ENCODE data around the gene BBS1. TPM values are rescaled to one million over a fixed set of nuclear protein-coding genes. Genes with fewer than 3 reads are reported as not detected.

The BBS1 gene
- total and polyA plus RNA-seq, 7 experiments from 2014 or later: 9.6 to 38.2 (median 22.7) TPM

DNA sequence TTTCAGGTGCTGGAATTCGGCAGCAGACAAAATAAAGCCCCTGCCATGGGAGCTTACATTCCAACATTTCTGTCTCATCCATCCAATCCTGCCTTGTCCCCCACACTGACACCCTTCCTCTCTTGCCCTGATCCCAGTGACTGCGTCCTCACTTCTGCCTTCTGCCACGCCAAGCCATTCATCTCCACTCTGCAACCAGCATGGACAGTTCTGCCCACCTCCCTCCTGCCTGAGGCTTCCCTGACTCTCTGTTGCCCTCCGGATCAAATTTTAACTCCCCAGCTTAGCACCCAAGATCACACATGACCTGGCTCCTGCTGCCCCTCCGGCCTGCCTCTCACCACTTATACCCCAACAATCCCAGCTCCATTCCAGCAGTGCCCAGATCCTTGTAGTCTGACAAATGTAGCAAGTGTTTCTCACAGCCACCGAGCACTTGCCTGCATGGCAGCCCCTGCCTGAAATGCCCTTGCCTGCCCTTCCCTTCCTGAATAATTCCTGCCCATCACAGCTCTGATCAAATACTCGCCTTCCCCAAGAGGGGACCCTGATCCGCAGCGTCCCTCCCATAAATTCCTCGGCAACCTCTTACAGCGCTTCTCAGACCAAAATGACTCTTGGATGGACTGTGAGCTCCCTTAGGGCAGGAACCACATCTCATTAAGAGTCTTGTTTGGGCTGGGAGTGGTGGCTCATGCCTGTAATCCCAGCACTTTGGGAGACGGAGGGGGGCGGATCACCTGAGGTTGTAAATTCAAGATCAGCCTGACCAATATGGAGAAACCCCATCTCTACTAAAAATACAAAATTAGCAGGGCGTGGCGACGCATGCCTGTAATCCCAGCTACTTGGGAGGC, 38.6 kb downstream of the BBS1 start:
- DNase-seq (no peak), ATAC-seq (no peak)
- Histone ChIP-seq H3K27ac (ENCODE audit: low read depth, low read length) (no peak overlapping the region), H3K36me3 (ENCODE audit: control insufficient read depth in 2 of 3, insufficient read depth in 3 of 3, low read length in 3 of 3) (peaks cover 0 to 6% (median 0%) of the 10 kb centered on the region in 3 experiments), H3K27me3 (ENCODE audit: control insufficient read depth in 2 of 2, insufficient read depth in 2 of 2, low read length in 2 of 2) (no peaks in the 10 kb centered on the region), H3K9me3 (ENCODE audit: control insufficient read depth in 2 of 3, low read length in 3 of 3) (no peaks in the 10 kb centered on the region), H3K4me3 (ENCODE audit: low read length) (no peak overlapping the region), H3K4me1 (ENCODE audit: control insufficient read depth in 2 of 2, insufficient read depth in 2 of 2, low read length in 2 of 2) (peaks cover 12 to 13% of the 10 kb centered on the region in 2 donors)
- Mint-ChIP-seq H3K4me3 (peak overlapping the region in 5 of 10 donors; percentile 26 to 76 (median 44)), H3K4me1 (peaks cover 8 to 21% (median 12%) of the 10 kb centered on the region in 7 donors), H3K27me3 (peaks cover 0 to 16% (median 0%) of the 10 kb centered on the region in 5 donors), H3K36me3 (no peaks in the 10 kb centered on the region), H3K9me3 (peaks cover 0 to 1% (median 0%) of the 10 kb centered on the region in 11 donors), H3K27ac (peak overlapping the region in 2 of 9 donors; percentile 21 to 25)
- POLR2A ChIA-PET: interaction anchor here (0.6 to 1.0 kb wide), 2 partner anchors 19 to 192 kb away, joined by 3 read pairs; partner anchors contain the start of gene CTSF
- CTCF ChIA-PET: no interaction called here
- intact Hi-C loops (cut with micrococcal nuclease): loop anchor here in 1 of 2 donors (5.0 kb wide), 1 partner anchor 193 kb away; a partner anchor contains a TSS

DNA sequence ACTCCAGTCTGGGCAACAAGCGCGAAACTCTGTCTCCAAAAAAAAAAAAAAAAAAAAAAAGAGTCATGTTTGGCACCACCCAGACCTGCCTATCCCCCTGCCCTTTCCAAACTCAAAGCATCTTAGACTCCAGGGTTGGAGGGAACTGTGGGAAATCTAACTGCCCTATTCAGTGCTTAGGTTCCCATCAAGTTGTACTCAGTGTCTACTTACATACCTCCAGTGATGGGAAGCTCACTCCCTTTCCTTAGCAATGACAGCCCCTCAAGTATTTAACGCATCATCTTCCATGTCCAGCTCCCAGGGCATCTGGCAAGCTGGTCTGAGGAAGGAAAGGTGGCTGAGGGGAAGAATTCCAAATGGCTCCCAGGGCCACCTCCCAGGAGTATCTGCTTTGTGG, 39.3 kb downstream of the BBS1 start:
- POLR2A ChIA-PET: no interaction called here
- Mint-ChIP-seq H3K27me3 (peaks cover 0 to 16% (median 0%) of the 10 kb centered on the region in 5 donors), H3K27ac (no peak overlapping the region), H3K4me3 (no peak overlapping the region), H3K9me3 (no peaks in the 10 kb centered on the region), H3K36me3 (no peaks in the 10 kb centered on the region), H3K4me1 (peaks cover 3 to 14% (median 6%) of the 10 kb centered on the region in 7 donors)
- Histone ChIP-seq H3K27ac (ENCODE audit: low read depth, low read length) (no peak overlapping the region), H3K4me1 (ENCODE audit: control insufficient read depth in 2 of 2, insufficient read depth in 2 of 2, low read length in 2 of 2) (peaks cover 6 to 8% of the 10 kb centered on the region in 2 donors), H3K4me3 (ENCODE audit: low read length) (no peak overlapping the region), H3K27me3 (ENCODE audit: control insufficient read depth in 2 of 2, insufficient read depth in 2 of 2, low read length in 2 of 2) (no peaks in the 10 kb centered on the region), H3K9me3 (ENCODE audit: control insufficient read depth in 2 of 3, low read length in 3 of 3) (no peaks in the 10 kb centered on the region), H3K36me3 (ENCODE audit: control insufficient read depth in 2 of 3, insufficient read depth in 3 of 3, low read length in 3 of 3) (peaks cover 0 to 6% (median 0%) of the 10 kb centered on the region in 3 experiments)
- CTCF ChIA-PET: no interaction called here
- no peak for DNase-seq
- intact Hi-C loops (cut with micrococcal nuclease): loop anchor here in 1 of 2 donors (5.0 kb wide), 1 partner anchor 193 kb away; a partner anchor contains a TSS
- no peak for ATAC-seq

GRCh38 chr11:66550887-66551286, 40.5 kb downstream of the BBS1 start:
- peaks cover 0 to 4% of the 10 kb centered on the region in 2 donors for H3K4me1 ChIP-seq (ENCODE audit: control insufficient read depth in 2 of 2, insufficient read depth in 2 of 2, low read length in 2 of 2)
- no peaks in the 10 kb centered on the region for H3K27me3 ChIP-seq (ENCODE audit: control insufficient read depth in 2 of 2, insufficient read depth in 2 of 2, low read length in 2 of 2)
- CTCF ChIA-PET: no interaction called here
- DNase-seq (no peak), ATAC-seq (no peak)
- H3K9me3 ChIP-seq (ENCODE audit: control insufficient read depth in 2 of 3, low read length in 3 of 3): no peaks in the 10 kb centered on the region
- H3K4me3 ChIP-seq (ENCODE audit: low read length): no peak overlapping the region
- POLR2A ChIA-PET: no interaction called here
- Mint-ChIP-seq H3K36me3 (no peaks in the 10 kb centered on the region), H3K4me1 (peaks cover 0 to 5% (median 0%) of the 10 kb centered on the region in 7 donors), H3K4me3 (no peak overlapping the region), H3K27ac (no peak overlapping the region), H3K9me3 (no peaks in the 10 kb centered on the region), H3K27me3 (peaks cover 0 to 16% (median 0%) of the 10 kb centered on the region in 5 donors)
- H3K27ac ChIP-seq (ENCODE audit: low read depth, low read length): no peak overlapping the region
- intact Hi-C loops (cut with micrococcal nuclease): no loop called here
- peaks cover 0 to 3% (median 0%) of the 10 kb centered on the region in 3 experiments for H3K36me3 ChIP-seq (ENCODE audit: control insufficient read depth in 2 of 3, insufficient read depth in 3 of 3, low read length in 3 of 3)

DNA sequence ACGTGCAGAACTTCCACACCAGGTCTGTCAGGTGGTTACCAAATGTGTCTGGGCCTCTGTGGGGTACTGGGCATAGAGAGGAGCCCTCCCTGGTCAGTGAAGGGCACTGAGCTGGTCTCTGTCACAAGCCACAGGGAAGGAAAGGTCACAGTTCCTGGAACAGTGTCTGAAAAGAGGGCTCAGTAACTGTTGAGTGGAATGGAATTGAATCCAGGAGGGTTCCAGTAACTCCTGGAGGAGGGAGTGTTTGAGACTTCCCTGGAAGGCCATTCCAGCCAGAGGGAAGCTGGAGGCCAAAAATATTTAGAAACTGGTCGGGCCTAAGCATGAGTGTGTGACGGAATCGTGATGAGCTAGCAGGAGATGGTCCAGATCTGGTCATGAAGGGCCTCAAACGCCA, 44.2 kb downstream of the BBS1 start:
- no peak for DNase-seq
- Histone ChIP-seq H3K4me1 (ENCODE audit: control insufficient read depth in 2 of 2, insufficient read depth in 2 of 2, low read length in 2 of 2) (peaks cover 0 to 6% of the 10 kb centered on the region in 2 donors), H3K4me3 (ENCODE audit: low read length) (no peak overlapping the region), H3K27me3 (ENCODE audit: control insufficient read depth in 2 of 2, insufficient read depth in 2 of 2, low read length in 2 of 2) (no peaks in the 10 kb centered on the region), H3K36me3 (ENCODE audit: control insufficient read depth in 2 of 3, insufficient read depth in 3 of 3, low read length in 3 of 3) (no peaks in the 10 kb centered on the region), H3K9me3 (ENCODE audit: control insufficient read depth in 2 of 3, low read length in 3 of 3) (no peaks in the 10 kb centered on the region), H3K27ac (ENCODE audit: low read depth, low read length) (no peak overlapping the region)
- ChIA-PET POLR2A (interaction anchor here (0.8 kb wide), 1 partner anchor 9 kb away, joined by 3 read pairs; the partner anchor contains the start of gene ZDHHC24), CTCF (no interaction called here)
- Mint-ChIP-seq H3K27me3 (peaks cover 0 to 17% (median 5%) of the 10 kb centered on the region in 5 donors), H3K36me3 (no peaks in the 10 kb centered on the region), H3K4me1 (peaks cover 0 to 7% (median 7%) of the 10 kb centered on the region in 7 donors), H3K9me3 (no peaks in the 10 kb centered on the region), H3K27ac (no peak overlapping the region), H3K4me3 (no peak overlapping the region)
- intact Hi-C loops (cut with micrococcal nuclease): no loop called here
- no peak for ATAC-seq

GRCh38 chr11:66555416-66555815, 45.0 kb downstream of the BBS1 start:
- H3K36me3 Mint-ChIP-seq: no peaks in the 10 kb centered on the region
- peaks cover 0 to 17% (median 5%) of the 10 kb centered on the region in 5 donors for H3K27me3 Mint-ChIP-seq
- no peak overlapping the region for H3K4me3 ChIP-seq (ENCODE audit: low read length)
- ChIA-PET CTCF (no interaction called here), POLR2A (no interaction called here)
- no peaks in the 10 kb centered on the region for H3K36me3 ChIP-seq (ENCODE audit: control insufficient read depth in 2 of 3, insufficient read depth in 3 of 3, low read length in 3 of 3)
- intact Hi-C loops (cut with micrococcal nuclease): no loop called here
- DNase-seq: no peak
- no peak overlapping the region for H3K4me3 Mint-ChIP-seq
- H3K27ac Mint-ChIP-seq: no peak overlapping the region
- H3K9me3 Mint-ChIP-seq: no peaks in the 10 kb centered on the region
- no peak overlapping the region for H3K27ac ChIP-seq (ENCODE audit: low read depth, low read length)
- H3K27me3 ChIP-seq (ENCODE audit: control insufficient read depth in 2 of 2, insufficient read depth in 2 of 2, low read length in 2 of 2): no peaks in the 10 kb centered on the region
- peaks cover 0 to 6% of the 10 kb centered on the region in 2 donors for H3K4me1 ChIP-seq (ENCODE audit: control insufficient read depth in 2 of 2, insufficient read depth in 2 of 2, low read length in 2 of 2)
- ATAC-seq: no peak
- H3K9me3 ChIP-seq (ENCODE audit: control insufficient read depth in 2 of 3, low read length in 3 of 3): no peaks in the 10 kb centered on the region
- H3K4me1 Mint-ChIP-seq: peaks cover 0 to 7% (median 7%) of the 10 kb centered on the region in 7 donors

DNA sequence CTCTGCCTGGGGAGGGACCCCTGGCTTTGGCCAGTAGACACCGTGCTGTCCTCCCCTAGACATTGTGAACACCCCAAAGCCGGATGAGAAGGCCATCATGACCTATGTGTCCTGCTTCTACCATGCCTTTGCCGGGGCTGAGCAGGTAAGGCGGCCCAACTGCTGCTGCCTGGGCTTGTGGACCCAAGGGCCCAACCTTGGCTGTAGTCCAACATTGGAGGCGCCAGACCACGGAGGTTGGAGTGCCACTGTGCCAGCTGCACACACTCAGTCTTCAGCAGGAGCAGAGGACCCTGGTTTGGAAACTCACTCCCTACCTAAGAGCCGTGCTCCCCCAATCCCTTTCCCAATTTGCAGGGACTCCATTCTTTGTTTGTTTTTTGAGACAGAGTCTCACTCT, 45.7 kb downstream of the BBS1 start:
- no peaks in the 10 kb centered on the region for H3K9me3 Mint-ChIP-seq
- POLR2A ChIA-PET: no interaction called here
- Histone ChIP-seq H3K36me3 (ENCODE audit: control insufficient read depth in 2 of 3, insufficient read depth in 3 of 3, low read length in 3 of 3) (no peaks in the 10 kb centered on the region), H3K27ac (ENCODE audit: low read depth, low read length) (no peak overlapping the region), H3K27me3 (ENCODE audit: control insufficient read depth in 2 of 2, insufficient read depth in 2 of 2, low read length in 2 of 2) (no peaks in the 10 kb centered on the region), H3K4me3 (ENCODE audit: low read length) (no peak overlapping the region), H3K4me1 (ENCODE audit: control insufficient read depth in 2 of 2, insufficient read depth in 2 of 2, low read length in 2 of 2) (peaks cover 0 to 6% of the 10 kb centered on the region in 2 donors), H3K9me3 (ENCODE audit: control insufficient read depth in 2 of 3, low read length in 3 of 3) (no peaks in the 10 kb centered on the region)
- no peak overlapping the region for H3K27ac Mint-ChIP-seq
- intact Hi-C loops (cut with micrococcal nuclease): no loop called here
- H3K4me1 Mint-ChIP-seq: peaks cover 0 to 7% (median 7%) of the 10 kb centered on the region in 7 donors
- CTCF ChIA-PET: no interaction called here
- peaks cover 0 to 17% (median 5%) of the 10 kb centered on the region in 5 donors for H3K27me3 Mint-ChIP-seq
- ATAC-seq (no peak), DNase-seq (no peak)
- H3K36me3 Mint-ChIP-seq: no peaks in the 10 kb centered on the region
- no peak overlapping the region for H3K4me3 Mint-ChIP-seq
